K562 (cell line): ENCODE data around the gene CNPY2. TPM values are rescaled to one million over a fixed set of nuclear protein-coding genes. Genes with fewer than 3 reads are reported as not detected.

Experiments
- ATAC-seq: fragments of 200-7000 bp; cut with Tn5 transposase; 3 replicates; pipeline ENCODE4 v1.9.1; 2020; ENCODE audit warnings: moderate library complexity
- BruUV-seq: library from RNA; stranded (reverse); fragments of 400-500 nt; replicated peaks from 2 replicates; lab custom pipeline; 2021; lab: Mats Ljungman, UMichigan
- CTCF ChIA-PET: fragments of 300-600 bp; formaldehyde crosslinking; extraction: SDS; loops from one replicate; lab custom pipeline; 2021; ENCODE audit warnings: low intra/inter-chr PET ratio; lab: Yijun Ruan, JAX
- POLR2A ChIA-PET: fragments of 300-600, 350-650 bp; sonication (Branson Sonifier 250); formaldehyde crosslinking; extraction: SDS; loops from one replicate; lab custom pipeline; 2021; ENCODE audit warnings: antibody characterized with exemption, inconsistent platforms; lab: Yijun Ruan, JAX
- DNase-seq, 4 experiments: peaks; one replicate each; pipeline versions ENCODE4 v3.0.0 to v3.0.0-alpha.2; 2011 to 2018; ENCODE audit warnings: low spot score in 3 of 4, mixed read lengths in 3 of 4; ENCODE audit errors: extremely low read depth in 1 of 4
- FAIRE-seq: peaks from 2 replicates; lab custom pipeline; 2011; peaks lifted over from hg19 to GRCh38; lab: Jason Lieb, UNC
- H2AFZ ChIP-seq: 2 replicates; pipeline ENCODE4 v1.6.0; 2011; ENCODE audit warnings: low read depth, low read length, control low read depth, inconsistent platforms
- H3K27ac ChIP-seq: fragments of 200-600 bp; 3 replicates; pipeline ENCODE4 v1.8.0; 2011; ENCODE audit warnings: low read depth, mild to moderate bottlenecking, control low read depth, inconsistent platforms, low read length, moderate library complexity, mixed read lengths; ENCODE audit errors: extremely low read depth
- H3K27me3 ChIP-seq, 2 experiments: fragments of 300-600 bp in 1 of 2; 2 replicates in 1 of 2; 3 replicates in 1 of 2; pipeline versions ENCODE4 v1.6.0 to v1.8.0; 2011; ENCODE audit warnings: inconsistent platforms in 2 of 2, low read length in 2 of 2, mild to moderate bottlenecking in 1 of 2, mixed read lengths in 1 of 2, moderate library complexity in 1 of 2; ENCODE audit not compliant: control insufficient read depth in 2 of 2, insufficient read depth in 2 of 2
- H3K36me3 ChIP-seq: fragments of 300-600 bp; 3 replicates; pipeline ENCODE4 v1.8.0; 2011; ENCODE audit warnings: mild to moderate bottlenecking, low read length, inconsistent platforms; ENCODE audit not compliant: control insufficient read depth, insufficient read depth
- H3K4me1 ChIP-seq, 2 experiments: fragments of 200-600 bp in 1 of 2; replicated peaks in 1 of 2; 2 replicates in 1 of 2; 3 replicates in 1 of 2; pipeline versions ENCODE4 v1.5.1 to v1.8.0; 2011; ENCODE audit warnings: inconsistent platforms in 2 of 2, low read length in 2 of 2, mild to moderate bottlenecking in 1 of 2, mixed read lengths in 1 of 2, moderate library complexity in 1 of 2; ENCODE audit not compliant: control insufficient read depth in 2 of 2, insufficient read depth in 2 of 2
- H3K4me2 ChIP-seq: 2 replicates; pipeline ENCODE4 v1.6.1; 2011; ENCODE audit warnings: low read length, control low read depth, inconsistent platforms, mixed read lengths; ENCODE audit not compliant: insufficient read depth
- H3K4me3 ChIP-seq: fragments of 200-600 bp; sonication (generic), shearing (Covaris generic); 2 replicates; pipeline ENCODE4 v1.5.1; 2016; ENCODE audit warnings: control low read depth, inconsistent platforms
- H3K79me2 ChIP-seq: fragments of 200-600 bp; 3 replicates; pipeline ENCODE4 v1.8.0; 2011; ENCODE audit warnings: low read length, inconsistent platforms; ENCODE audit not compliant: control insufficient read depth, insufficient read depth
- H3K9ac ChIP-seq, 2 experiments: 2 replicates each; pipeline versions ENCODE4 v1.6.0 to v1.6.1; 2011; ENCODE audit warnings: low read depth in 2 of 2, low read length in 2 of 2, control low read depth in 1 of 2, inconsistent platforms in 1 of 2, mild to moderate bottlenecking in 1 of 2, mixed read lengths in 1 of 2; ENCODE audit not compliant: insufficient read depth in 1 of 2
- H3K9me1 ChIP-seq: one replicate; pipeline ENCODE4 v1.6.0; 2011; ENCODE audit warnings: inconsistent platforms, mild to moderate bottlenecking, low read length, moderate library complexity; ENCODE audit not compliant: control insufficient read depth, insufficient read depth
- H3K9me3 ChIP-seq: replicated peaks from 2 replicates; pipeline ENCODE4 v1.5.1; 2011; ENCODE audit warnings: low read depth, low read length, inconsistent platforms; ENCODE audit not compliant: control insufficient read depth, insufficient read depth
- H4K20me1 ChIP-seq: replicated peaks from 2 replicates; pipeline ENCODE4 v1.6.1; 2011; ENCODE audit warnings: low read length, inconsistent platforms, mixed read lengths; ENCODE audit not compliant: control insufficient read depth, insufficient read depth
- CBX3 ChIP-seq, 2 experiments: IDR thresholded peaks; 1 replicate in 1 of 2; 2 replicates in 1 of 2; pipeline ENCODE4 v1.6.1; 2012; ENCODE audit warnings: inconsistent platforms in 2 of 2, low read length in 2 of 2, borderline replicate concordance in 1 of 2, control low read depth in 1 of 2
- CREBBP ChIP-seq: IDR thresholded peaks from one replicate; pipeline ENCODE4 v1.6.1; 2012; ENCODE audit warnings: low read depth, mild to moderate bottlenecking, control low read depth, inconsistent platforms, low read length
- E2F3 ChIP-seq: fragments of 250-450 bp; sonication (Bioruptor Pico); IDR thresholded peaks from 2 replicates; pipeline ENCODE4 v1.4.0; 2020; ENCODE audit warnings: mild to moderate bottlenecking
- ETV6 ChIP-seq, 3 experiments: fragments of 150-350 bp in 1 of 3; sonication (generic) in 1 of 3; formaldehyde crosslinking in 1 of 3; IDR thresholded peaks; 2 replicates each; pipeline versions ENCODE4 v1.6.1 to v1.8.0; 2014 to 2022; ENCODE audit warnings: borderline replicate concordance in 2 of 3, low read depth in 2 of 3, antibody characterized with exemption in 1 of 3, low read length in 1 of 3, mild to moderate bottlenecking in 1 of 3, missing genetic modification reagents in 1 of 3
- HIVEP1 ChIP-seq: fragments of 250-450 bp; sonication (Bioruptor Pico); IDR thresholded peaks from 2 replicates; pipeline ENCODE4 v1.4.0; 2020; ENCODE audit warnings: mild to moderate bottlenecking
- MIER1 ChIP-seq: fragments of 450-650 bp; IDR thresholded peaks from 2 replicates; pipeline ENCODE4 v1.6.1; 2016; ENCODE audit warnings: antibody characterized with exemption, mild to moderate bottlenecking, low read depth
- PKNOX1 ChIP-seq: fragments of 450-650 bp; IDR thresholded peaks from 2 replicates; pipeline ENCODE4 v1.6.1; 2016
- TAF7 ChIP-seq: fragments of 450-650 bp; IDR thresholded peaks from 2 replicates; pipeline ENCODE4 v1.6.1; 2016; ENCODE audit warnings: missing genetic modification characterization, missing compliant biosample characterization
- TEAD4 ChIP-seq, 2 experiments: sonication (generic) in 1 of 2; formaldehyde crosslinking in 1 of 2; IDR thresholded peaks; 2 replicates each; pipeline versions ENCODE4 v1.6.1 to v1.8.0; 2012 to 2022; ENCODE audit warnings: borderline replicate concordance in 1 of 2, inconsistent platforms in 1 of 2, low read length in 1 of 2, mild to moderate bottlenecking in 1 of 2, missing genetic modification reagents in 1 of 2
- TSC22D4 ChIP-seq: fragments of 450-650 bp; IDR thresholded peaks from 2 replicates; pipeline ENCODE4 v1.6.1; 2016; ENCODE audit warnings: missing genetic modification characterization, missing biosample characterization, control low read depth
- WHSC1 ChIP-seq: IDR thresholded peaks from one replicate; pipeline ENCODE4 v1.6.1; 2012; ENCODE audit warnings: low read length, control low read depth, inconsistent platforms
- ZBTB26 ChIP-seq: fragments of 450-650 bp; formaldehyde crosslinking; IDR thresholded peaks from 2 replicates; pipeline ENCODE4 v1.4.0; 2022; ENCODE audit warnings: missing genetic modification characterization
- ZBTB9 ChIP-seq: fragments of 450-650 bp; formaldehyde crosslinking; IDR thresholded peaks from 2 replicates; pipeline ENCODE4 v1.4.0; 2020; ENCODE audit warnings: mild to moderate bottlenecking, moderate library complexity
- ZNF124 ChIP-seq: sonication (generic); formaldehyde crosslinking; IDR thresholded peaks from 2 replicates; pipeline ENCODE4 v1.8.1; 2022; ENCODE audit warnings: missing genetic modification reagents
- ZNF217 ChIP-seq: sonication (generic); formaldehyde crosslinking; IDR thresholded peaks from 2 replicates; pipeline ENCODE4 v1.8.0; 2022; ENCODE audit warnings: mild to moderate bottlenecking, missing genetic modification reagents
- ZNF436 ChIP-seq: fragments of 250-450, 450-650 bp; sonication (Bioruptor Pico); formaldehyde crosslinking; IDR thresholded peaks from 2 replicates; pipeline ENCODE4 v1.7.0; 2020; ENCODE audit warnings: mild to moderate bottlenecking
- ZNF445 ChIP-seq: fragments of 250-450 bp; sonication (Bioruptor Pico); IDR thresholded peaks from 2 replicates; pipeline ENCODE4 v1.4.0; 2020; ENCODE audit warnings: low read depth, mild to moderate bottlenecking, moderate library complexity
- ZNF449 ChIP-seq: fragments of 250-450 bp; sonication (Bioruptor Pico); IDR thresholded peaks from 2 replicates; pipeline ENCODE4 v1.8.0; 2022; ENCODE audit warnings: moderate library complexity, mild to moderate bottlenecking, inconsistent platforms
- WGBS: fragments of 100-300 bp; shearing (Covaris generic); methylation state at CpG from one replicate; pipeline ENCODE4 v1.1.6; 2016; ENCODE audit warnings: low coverage, mixed read lengths; ENCODE audit not compliant: insufficient coverage; ENCODE audit errors: missing lambda C conversion rate; 5-methylcytosine and 5-hydroxymethylcytosine counted together
- in situ Hi-C: fragments of 300-500 bp; cut with MboI; formaldehyde crosslinking; loops from 4 replicates; pipeline ENCODE4 v1.15.0; 2018; ENCODE audit warnings: inconsistent platforms, mixed read lengths
- intact Hi-C: fragments of 100-400 bp; cut with micrococcal nuclease; formaldehyde crosslinking; loops from 2 replicates; pipeline ENCODE4 v1.14.2; 2022
- polyA plus RNA-seq, 8 experiments: library from polyadenylated mRNA; depleted of rRNA in 4 of 8; stranded (reverse) in 5 of 8; unstranded in 3 of 8; fragments of >200 nt; fragmentation: Nextera tagmentation in 2 of 8; fragmentation: Illumina TruSeq in 1 of 8; extraction: Ambion mirVana in 2 of 8; extraction: Trizol in 1 of 8; gene quantifications; 2 replicates each; pipeline versions ENCODE4 v1.2.1 to v1.2.3, GENCODE V29; 2011 to 2014; ENCODE audit warnings: inconsistent platforms in 1 of 8, missing spikeins in 1 of 8
- total RNA-seq, 7 experiments: library from RNA; depleted of rRNA in 6 of 7; stranded (reverse); fragments of >200 nt in 6 of 7; fragmentation: Illumina TruSeq in 2 of 7; extraction: Trizol in 2 of 7; gene quantifications; 2 replicates each; pipeline versions ENCODE4 v1.2.1 to v1.2.3, GENCODE V29; 2011 to 2021; ENCODE audit warnings: low replicate concordance in 1 of 7

CNPY2 gene
- total and polyA plus RNA-seq, 9 of the 15 experiments (the other 6 are each of a cell fraction or from before 2014, with no cell fraction given) = 33.8 to 190 (median 138) TPM

- peak overlapping the region; percentile 64 for H3K4me3 ChIP-seq
- peaks cover 66% of the 10 kb centered on the region for H3K79me2 ChIP-seq
- no peaks in the 10 kb centered on the region for H3K27me3 ChIP-seq
- intact Hi-C loops = no loop called here
- peaks cover 54% of the 10 kb centered on the region for H3K36me3 ChIP-seq
- H3K27ac ChIP-seq = peak overlapping the region; percentile 98
- no TSS peak for BruUV-seq
- peak overlapping the region; percentile 80 for H3K4me2 ChIP-seq
- DNase-seq (no peak), ATAC-seq (no peak), FAIRE-seq (no peak)
- no peaks in the 10 kb centered on the region for H3K9me3 ChIP-seq
- in situ Hi-C loops = no loop called here
- ChIA-PET CTCF (interaction anchor here (0.6 kb wide), 1 partner anchor 248 kb away, joined by 4 read pairs; no protein-coding TSS in a partner anchor), POLR2A (interaction anchor here (0.6 to 3.2 kb wide), 8 partner anchors 9 to 161 kb away, joined by 3 to 18 read pairs (median 3); partner anchors contain the start of gene CNPY2)
- no peak overlapping the region; the same call in 1 of the 2 replicates for H2AFZ ChIP-seq
- H3K4me1 ChIP-seq = peaks cover 22 to 42% of the 10 kb centered on the region in 2 experiments
- H3K9ac ChIP-seq = peak overlapping the region; percentile 76 to 87
- H4K20me1 ChIP-seq = peaks cover 3% of the 10 kb centered on the region; the same call in 1 of the 2 replicates
- WGBS = 39% methylated on average over 5 of the region's 5 CpGs
- no peaks in the 10 kb centered on the region for H3K9me1 ChIP-seq
- TF ChIP-seq ZNF217 (no peak), CREBBP (no peak), ZNF445 (CRISPR knock-in tag) (no peak), MIER1 (no peak), ZBTB26 (CRISPR knock-in tag) (no peak), TAF7 (tag) (no peak), TEAD4 (IDR thresholded peaks at IDR 0.05; ENCODE audit: low read length) (0 out of 2 replicates have a peak, but pooled peaks have one; percentile 5), TEAD4 (CRISPR knock-in tag; IDR thresholded peaks at IDR 0.05; ENCODE audit: borderline replicate concordance) (no peak), ZBTB9 (no peak), ZNF449 (CRISPR knock-in tag) (no peak), WHSC1 (no peak), TSC22D4 (no peak), ZNF436 (no peak), HIVEP1 (no peak), ZNF124 (CRISPR knock-in tag) (no peak), E2F3 (CRISPR knock-in tag) (no peak), PKNOX1 (peak; percentile 84), ETV6 (IDR thresholded peaks at IDR 0.05; ENCODE audit: borderline replicate concordance in 1 of 2, low read depth in 2 of 2, low read length in 1 of 2) (no peak), ETV6 (CRISPR knock-in tag; IDR thresholded peaks at IDR 0.05; ENCODE audit: borderline replicate concordance) (no peak), CBX3 (IDR thresholded peaks at IDR 0.05; ENCODE audit: borderline replicate concordance in 1 of 2, low read length in 2 of 2) (no peak)
Measured at GRCh38 chr12:56298828-56299227, 17.0 kb downstream of the CNPY2 start.
